Embryonic facial prominence (tissue), 1 donor: ENCODE measurements around the gene GSTM2.
A peak's percentile ranks its signal among the peaks of the same experiment; 100 is the strongest.

Experiments
- DNase-seq: peaks from one replicate; pipeline ENCODE4 v3.0.0-alpha.2; 2016; ENCODE audit errors: extremely low spot score

Gene GSTM2

GRCh38 chr1:109667452-109668122 lies at the start of gene GSTM2:
TSS of gene GSTM2 (plus strand) at chr1:109668057. CDS start at chr1:109668116, 59 bp downstream.
- peak; percentile 82 for DNase-seq

GRCh38 chr1:109618661-109619575 lies 48.9 kb upstream of the GSTM2 start:
- no peak for DNase-seq

GRCh38 chr1:109619576-109620400 lies 48.1 kb upstream of the GSTM2 start, which contains the start of the genes AMPD2 and GNAT2:
TSS of gene AMPD2 (plus strand) at chr1:109619837. CDS start at chr1:109621176, 1,339 bp downstream.
TSS of gene GNAT2 (minus strand) at chr1:109619616. CDS start at chr1:109612870, 6,746 bp downstream.
- DNase-seq, result peak; percentile 47

GRCh38 chr1:109620401-109620791 lies 47.5 kb upstream of the GSTM2 start:
- DNase-seq, result peak; percentile 13

GRCh38 chr1:109620841-109621286 lies 47.0 kb upstream of the GSTM2 start:
- DNase-seq, result peak; percentile 87

- DNase-seq, result no peak
These were observed 46.3 kb upstream of the GSTM2 start for GRCh38 chr1:109621379-109622136.

GRCh38 chr1:109622137-109622892 lies 45.5 kb upstream of the GSTM2 start:
- no peak for DNase-seq

GRCh38 chr1:109622895-109623294 lies 45.0 kb upstream of the GSTM2 start:
- no peak for DNase-seq

GRCh38 chr1:109623601-109624161 lies 44.2 kb upstream of the GSTM2 start:
- DNase-seq, result no peak

GRCh38 chr1:109624201-109625010 lies 43.5 kb upstream of the GSTM2 start:
- no peak for DNase-seq

- no peak for DNase-seq
These were observed 42.7 kb upstream of the GSTM2 start for GRCh38 chr1:109625176-109625575.

- no peak for DNase-seq
These were observed 42.0 kb upstream of the GSTM2 start for GRCh38 chr1:109625601-109626560.

GRCh38 chr1:109626682-109627408 lies 41.0 kb upstream of the GSTM2 start:
- DNase-seq, result no peak

- no peak for DNase-seq
These were observed 40.0 kb upstream of the GSTM2 start for GRCh38 chr1:109627692-109628399.

- DNase-seq, result no peak
These were observed 39.1 kb upstream of the GSTM2 start for GRCh38 chr1:109628540-109629321.
